Pancreas (tissue), 10 donors: ENCODE data around the gene MYLK. TPM values are rescaled to one million over a fixed set of nuclear protein-coding genes. Genes with fewer than 3 reads are reported as not detected.

Source experiments
- ATAC-seq, 4 donors: fragments of 200-7000 bp; cut with Tn5 transposase; one replicate each; pipeline versions ENCODE4 v1.8.0 to v1.9.1; 2020; ENCODE audit warnings: mild to moderate bottlenecking in 4 of 4, moderate library complexity in 4 of 4
- DNase-seq, 6 donors: peaks; one replicate each; pipeline ENCODE4 v3.0.0-alpha.2; 2020
- FAIRE-seq: peaks from 2 replicates; lab custom pipeline; 2012; peaks lifted over from hg19 to GRCh38; lab: Jason Lieb, UNC
- H3K27ac ChIP-seq, 4 donors: fragments of 200-600 bp; sonication (generic); 1 replicate in 3 of 4; 2 replicates in 1 of 4; pipeline versions ENCODE4 v1.5.0 to v1.8.0; 2020
- H3K27me3 ChIP-seq, 4 donors: fragments of 200-600 bp; one replicate each; pipeline ENCODE4 v1.8.0; 2021
- H3K36me3 ChIP-seq, 3 donors: fragments of 200-600 bp; sonication (generic) in 1 of 3; one replicate each; pipeline versions ENCODE4 v1.5.0 to v1.8.0; 2020 to 2021
- H3K4me1 ChIP-seq, 3 donors: fragments of 200-600 bp; one replicate each; pipeline ENCODE4 v1.8.0; 2021
- H3K4me3 ChIP-seq, 4 donors: fragments of 200-600 bp; sonication (generic) in 2 of 4; one replicate each; pipeline versions ENCODE4 v1.5.0 to v1.8.0; 2020 to 2021
- H3K9me3 ChIP-seq, 4 donors: fragments of 200-600 bp; one replicate each; pipeline ENCODE4 v1.8.0; 2021
- CTCF ChIP-seq, 4 donors: fragments of 200-600 bp; sonication (generic) in 3 of 4; IDR thresholded peaks; one replicate each; pipeline versions ENCODE4 v1.5.0 to v1.8.0; 2021; ENCODE audit warnings: antibody characterized with exemption in 4 of 4
- WGBS, 2 donors: extraction: QIAGEN DNeasy Blood & Tissue Kit; methylation state at CpG; one replicate each; pipeline ENCODE4 v1.1.7; 2013; 5-methylcytosine and 5-hydroxymethylcytosine counted together
- intact Hi-C, 3 donors: fragments of 100-400 bp; cut with DNase I; formaldehyde crosslinking; loops; one replicate each; pipeline versions ENCODE4 v1.11.1 to v1.14.2; 2022
- polyA plus RNA-seq, 2 donors: library from polyadenylated mRNA; stranded (reverse); fragments of 200-250 nt; gene quantifications; one replicate each; pipeline ENCODE4 v1.2.3, GENCODE V29; 2013
- total RNA-seq, 6 donors: library from RNA; stranded (reverse); fragmentation: NEBNext Ultra II Directional in 4 of 6; extraction: Animal tissue kit (Norgen Biotek cat#: 25700) in 4 of 6; gene quantifications; one replicate each; pipeline versions ENCODE4 v1.2.1 to v1.2.4, GENCODE V29; 2021 to 2023
- donor health status: healthy with polysubstance abuse.
- donor health status: DM: no; HTN: no; CAD: no; lungs with moderate emphysema.
- donor health status: DM: no; HTN: no; CAD: no.
- donor health status: control.
- donor health status: control.
- donor health status: Bipolar disorder and iron deficiency.
- donor health status: DM: yes; HTN: yes; CAD: no.
- donor health status: DM: no; HTN: no; CAD: no.
- donor health status: DM: no; HTN: no; CAD: no.
- donor health status: DM: yes; HTN: yes; CAD: no.

Gene MYLK
- total and polyA plus RNA-seq, 8 donors: 3.1 to 12.0 (median 6.7) TPM

- H3K4me3 ChIP-seq: no peak overlapping the region
- no peaks in the 10 kb centered on the region for H3K27me3 ChIP-seq
- DNase-seq: no peak
- no peaks in the 10 kb centered on the region for H3K4me1 ChIP-seq
- intact Hi-C loops: no loop called here
- H3K27ac ChIP-seq: no peak overlapping the region
- WGBS, 2 donors: 77 to 84% methylated on average over 6 of the region's 6 CpGs
- no peak for ATAC-seq
- no peak for FAIRE-seq
- no peaks in the 10 kb centered on the region for H3K9me3 ChIP-seq
- no peak for TF ChIP-seq CTCF (IDR thresholded peaks at IDR 0.05)
- H3K36me3 ChIP-seq: no peaks in the 10 kb centered on the region
These were observed 102.4 kb downstream of the MYLK start for GRCh38 chr3:123781571-123782275.

- WGBS, 2 donors: 61 to 75% methylated on average over 2 of the region's 2 CpGs
- ATAC-seq: no peak
- Histone ChIP-seq H3K4me3 (no peak overlapping the region), H3K27ac (no peak overlapping the region), H3K27me3 (no peaks in the 10 kb centered on the region), H3K4me1 (no peaks in the 10 kb centered on the region), H3K9me3 (no peaks in the 10 kb centered on the region), H3K36me3 (no peaks in the 10 kb centered on the region)
- intact Hi-C loops: no loop called here
- no peak for FAIRE-seq
- no peak for DNase-seq
- TF ChIP-seq CTCF (IDR thresholded peaks at IDR 0.05): no peak
These were observed 103.0 kb downstream of the MYLK start for GRCh38 chr3:123781138-123781537.

GRCh38 chr3:123780656-123781055, 103.5 kb downstream of the MYLK start:
- no peaks in the 10 kb centered on the region for H3K36me3 ChIP-seq
- no peaks in the 10 kb centered on the region for H3K27me3 ChIP-seq
- no peak overlapping the region for H3K4me3 ChIP-seq
- no peak for FAIRE-seq
- no peaks in the 10 kb centered on the region for H3K4me1 ChIP-seq
- peak overlapping the region in 1 of 4 donors; percentile 58 for H3K27ac ChIP-seq
- no peak for TF ChIP-seq CTCF (IDR thresholded peaks at IDR 0.05)
- 69 to 70% methylated on average over 6 of the region's 6 CpGs for WGBS, 2 donors
- intact Hi-C loops: no loop called here
- no peak for DNase-seq
- no peaks in the 10 kb centered on the region for H3K9me3 ChIP-seq
- ATAC-seq: no peak

GRCh38 chr3:123779655-123780231, 104.4 kb downstream of the MYLK start:
- H3K36me3 ChIP-seq: no peaks in the 10 kb centered on the region
- H3K4me1 ChIP-seq: no peaks in the 10 kb centered on the region
- FAIRE-seq: no peak
- no peak overlapping the region for H3K4me3 ChIP-seq
- WGBS, 2 donors: 74 to 80% methylated on average over 10 of the region's 10 CpGs
- DNase-seq: no peak
- peak in 2 of 4 donors; percentile 39 to 59 for ATAC-seq
- intact Hi-C loops: no loop called here
- TF ChIP-seq CTCF (IDR thresholded peaks at IDR 0.05): no peak
- peak overlapping the region; percentile 4 to 58 (median 12) for H3K27ac ChIP-seq
- no peaks in the 10 kb centered on the region for H3K9me3 ChIP-seq
- H3K27me3 ChIP-seq: no peaks in the 10 kb centered on the region
